GM18517 (cell line): ENCODE measurements around the gene FAM219A.

Source experiments
- ATAC-seq: cut with Tn5 transposase; IDR thresholded peaks from one replicate; pipeline ENCODE4 v1.9.1; 2021; ENCODE audit warnings: mild to moderate bottlenecking, moderate library complexity; ENCODE audit not compliant: unreplicated experiment

The FAM219A gene

GRCh38 chr9:34405719-34406118 is 52.7 kb downstream of the FAM219A start:
- no peak for ATAC-seq

DNA sequence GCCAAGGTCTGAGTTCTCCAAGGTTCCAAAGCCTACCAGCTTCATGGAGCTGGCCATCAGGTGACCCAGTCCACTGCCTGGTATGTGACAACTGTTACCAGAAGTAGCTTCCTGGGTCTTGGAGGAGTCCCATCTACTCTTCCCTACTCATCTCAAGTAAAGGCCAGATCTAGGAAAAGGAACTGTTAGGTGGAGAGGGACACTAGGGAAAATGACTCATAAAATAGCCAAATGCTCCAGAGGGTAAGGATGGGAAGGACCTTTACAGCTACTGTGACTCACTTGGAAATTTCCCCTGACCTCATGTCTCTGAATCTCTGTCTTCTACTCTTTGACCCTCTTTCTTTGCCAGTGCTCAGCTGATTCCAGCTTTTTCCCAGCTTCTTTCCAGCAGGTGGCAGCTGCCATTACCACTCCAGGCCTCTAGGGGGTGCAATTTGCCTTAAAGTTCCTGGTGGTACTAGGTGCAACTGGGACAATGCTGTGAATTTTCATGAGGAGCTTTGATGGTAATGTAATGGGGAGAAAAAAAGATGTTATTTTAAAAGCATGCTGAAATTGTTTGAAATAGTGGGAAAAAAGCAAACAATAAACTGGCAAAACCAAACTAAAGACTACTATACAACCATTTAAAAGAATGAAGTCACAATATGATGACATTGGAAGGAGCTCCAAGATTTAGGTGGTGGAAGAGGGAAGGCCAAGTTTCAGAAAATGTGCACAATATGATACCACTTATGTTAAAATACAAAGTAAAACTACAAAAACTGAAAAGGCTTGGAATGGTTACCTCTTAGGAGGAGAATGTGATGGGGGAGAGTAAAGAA is 54.6 kb downstream of the FAM219A start:
- ATAC-seq: no peak

GRCh38 chr9:34400686-34401602 is 57.4 kb downstream of the FAM219A start:
- ATAC-seq: no peak

DNA sequence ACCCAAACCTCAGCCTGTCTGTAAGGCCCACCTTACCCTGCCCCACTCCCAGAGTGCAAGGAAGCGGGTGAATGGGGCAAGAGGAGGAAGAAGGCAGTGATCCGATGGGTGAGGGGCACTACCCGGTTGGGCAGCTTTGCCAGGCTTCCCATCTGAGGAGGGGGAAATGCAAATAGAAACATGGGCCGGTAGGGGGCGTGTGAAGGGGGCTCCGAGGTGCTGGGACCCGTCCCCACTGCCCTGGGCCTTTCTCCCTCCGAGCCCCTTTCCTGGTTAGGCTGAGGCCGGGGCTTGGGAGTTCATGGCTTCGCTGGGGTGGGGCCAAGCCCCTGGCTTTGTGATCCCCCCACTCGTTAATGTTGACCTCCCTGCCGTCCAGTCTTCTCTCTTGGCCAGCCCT is 58.1 kb downstream of the FAM219A start:
- no peak for ATAC-seq

DNA sequence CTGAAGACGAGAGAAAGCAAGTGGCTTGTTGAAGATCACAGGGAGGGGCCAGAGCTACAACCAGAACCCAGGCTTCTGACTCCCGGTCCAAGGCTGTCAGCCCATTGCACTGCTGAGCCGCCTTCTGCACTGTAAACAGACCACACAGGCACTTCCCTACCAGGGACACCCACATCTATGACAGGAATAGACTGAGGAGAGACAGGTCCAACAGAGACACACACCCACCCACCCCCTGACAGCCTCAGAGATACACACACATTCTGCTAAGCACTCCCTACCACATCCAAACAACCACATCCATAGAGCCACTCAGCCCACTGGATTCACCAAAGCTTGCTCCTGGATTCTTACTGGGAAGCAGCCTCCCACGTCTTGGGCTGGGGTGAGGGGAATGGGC is 58.6 kb downstream of the FAM219A start:
- no peak for ATAC-seq

- ATAC-seq: no peak
Observed at GRCh38 chr9:34398875-34399274, 59.5 kb downstream of the FAM219A start.

DNA sequence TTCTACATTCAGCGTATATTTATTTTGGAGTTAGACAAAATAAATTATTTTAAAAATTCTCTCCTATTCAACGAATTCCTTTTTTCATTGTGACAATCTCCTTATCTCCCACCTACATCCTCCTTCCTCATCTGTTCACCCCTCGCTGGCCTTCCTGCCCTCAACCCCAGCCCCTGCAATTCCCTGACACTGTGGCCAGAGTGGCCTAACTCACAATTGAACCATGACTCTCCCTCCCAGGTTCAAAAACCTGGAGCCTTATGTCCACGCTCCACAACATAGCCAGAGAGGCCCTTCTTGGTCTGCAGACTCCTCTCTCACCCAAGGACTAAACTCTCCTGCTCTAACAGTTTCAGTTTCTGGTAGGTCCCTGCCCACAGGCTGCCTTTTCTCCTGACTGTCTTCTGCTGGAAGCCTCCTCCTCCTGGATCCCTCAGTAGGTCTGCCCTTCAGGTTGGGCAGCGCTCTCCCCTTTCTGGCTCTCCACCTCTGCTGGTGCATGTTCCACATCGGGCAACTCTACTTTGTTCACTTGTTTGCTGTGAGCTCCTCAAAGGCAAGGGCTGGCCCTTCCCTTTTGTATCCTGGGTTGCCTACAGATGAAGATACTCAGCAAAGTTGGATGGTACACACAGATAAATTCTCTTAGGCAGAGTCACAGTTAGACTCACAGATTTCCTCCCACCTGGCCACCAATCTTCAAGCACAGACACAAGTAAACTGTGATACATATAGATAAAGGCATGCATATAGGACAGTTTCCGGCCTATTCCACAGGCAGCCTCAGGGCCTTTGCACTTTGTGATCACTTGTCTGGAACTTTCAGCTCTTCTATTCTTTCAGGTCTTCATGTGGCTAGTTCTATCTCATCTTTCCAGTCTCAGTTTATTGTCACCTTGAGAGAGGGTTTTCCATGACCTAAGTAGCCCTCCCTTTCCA is 61.8 kb downstream of the FAM219A start:
- no peak for ATAC-seq

DNA sequence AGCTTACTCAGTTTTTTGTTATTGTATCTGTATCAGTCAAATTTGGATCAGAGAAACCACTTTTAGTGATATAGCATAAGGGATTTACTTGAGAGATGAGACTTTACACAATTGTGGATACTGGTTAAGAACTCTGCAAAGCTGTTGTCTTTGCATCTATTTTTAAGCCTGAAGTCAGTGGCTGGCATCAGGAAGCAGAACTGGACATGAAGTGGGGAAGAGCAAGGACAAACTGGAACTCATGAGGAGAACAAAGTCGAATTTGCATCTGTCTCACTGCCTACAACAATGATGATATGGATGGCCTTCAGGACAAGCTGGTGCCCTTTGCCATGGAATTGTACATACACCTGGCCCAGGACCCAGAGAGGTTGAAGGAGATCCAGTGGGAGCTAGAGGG is 65.9 kb downstream of the FAM219A start:
- no peak for ATAC-seq

GRCh38 chr9:34387239-34387638 is 71.1 kb downstream of the FAM219A start:
- no peak for ATAC-seq

GRCh38 chr9:34386656-34387055 is 71.7 kb downstream of the FAM219A start:
- no peak for ATAC-seq

DNA sequence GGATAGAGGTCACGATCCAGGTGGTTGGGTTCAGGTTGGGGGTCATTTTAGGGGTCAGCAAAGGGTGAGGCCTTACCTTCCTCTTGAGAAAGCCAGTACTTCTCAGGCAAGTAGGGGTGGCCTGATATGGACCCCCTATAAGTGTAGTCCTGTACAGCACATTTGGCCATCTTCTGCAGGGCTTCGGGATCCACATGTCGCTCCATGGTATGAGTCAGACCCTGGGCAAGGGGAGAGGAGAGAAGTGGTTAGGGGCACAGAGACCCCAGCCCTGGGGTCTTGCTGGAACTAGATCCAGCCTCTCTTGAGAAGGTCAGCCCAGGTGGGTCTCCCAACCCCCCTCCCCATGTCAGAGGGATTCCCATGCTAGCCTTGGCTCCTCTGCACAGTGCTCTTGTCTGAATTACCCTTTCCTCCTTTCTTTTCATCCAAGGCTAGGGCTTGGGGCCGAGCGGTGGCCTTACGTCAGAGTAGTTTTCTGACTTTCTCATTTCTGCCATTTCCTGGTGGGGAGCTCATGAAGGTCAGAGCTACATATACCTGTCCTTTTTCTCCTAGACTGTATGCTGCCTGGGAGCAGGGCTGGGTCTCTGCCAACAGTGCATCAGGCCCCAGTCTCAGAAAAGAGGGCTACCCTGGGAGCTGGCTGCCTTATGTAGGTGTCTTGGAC is 72.7 kb downstream of the FAM219A start:
- no peak for ATAC-seq

GRCh38 chr9:34384368-34385165 is 73.8 kb downstream of the FAM219A start:
- no peak for ATAC-seq

DNA sequence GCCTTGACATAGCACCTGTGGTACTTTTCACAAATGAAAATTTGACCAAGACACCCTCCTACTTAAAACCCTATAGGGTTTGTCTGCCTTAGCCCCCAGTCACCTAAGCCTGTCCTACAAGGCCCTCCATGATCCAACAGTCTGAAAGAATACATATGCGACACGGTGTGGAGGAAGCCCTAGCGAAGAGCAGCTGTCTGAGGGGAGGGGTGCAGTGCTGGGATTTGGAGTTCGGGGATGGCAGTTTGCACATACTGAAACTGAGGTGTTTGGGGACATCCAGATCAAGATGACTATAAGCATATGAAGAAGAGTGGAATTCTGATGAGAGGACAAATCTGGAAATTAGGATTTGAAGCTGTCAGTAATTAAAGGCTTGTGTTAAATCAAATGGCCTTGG is 74.5 kb downstream of the FAM219A start:
- no peak for ATAC-seq

DNA sequence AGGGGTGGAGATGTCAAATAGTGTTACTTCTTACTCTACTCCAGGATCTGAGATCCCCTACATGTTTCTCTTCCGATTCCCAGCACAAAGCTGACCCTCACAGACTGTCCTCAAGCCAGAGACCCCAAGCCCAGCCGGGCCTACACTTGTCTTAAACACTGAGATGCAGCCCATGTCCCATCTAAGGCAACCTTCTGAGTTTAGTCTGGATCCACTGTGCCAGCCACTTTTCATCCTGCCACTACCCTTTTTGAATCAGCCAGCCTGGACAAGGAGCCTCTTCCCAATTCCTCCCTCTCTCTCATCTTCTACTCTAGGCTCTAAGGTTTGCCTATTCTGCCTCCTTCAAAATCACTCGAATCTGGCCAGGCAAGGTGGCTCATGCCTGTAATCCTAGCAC is 75.5 kb downstream of the FAM219A start:
- ATAC-seq: no peak

GRCh38 chr9:34382054-34382453 is 76.3 kb downstream of the FAM219A start:
- no peak for ATAC-seq

DNA sequence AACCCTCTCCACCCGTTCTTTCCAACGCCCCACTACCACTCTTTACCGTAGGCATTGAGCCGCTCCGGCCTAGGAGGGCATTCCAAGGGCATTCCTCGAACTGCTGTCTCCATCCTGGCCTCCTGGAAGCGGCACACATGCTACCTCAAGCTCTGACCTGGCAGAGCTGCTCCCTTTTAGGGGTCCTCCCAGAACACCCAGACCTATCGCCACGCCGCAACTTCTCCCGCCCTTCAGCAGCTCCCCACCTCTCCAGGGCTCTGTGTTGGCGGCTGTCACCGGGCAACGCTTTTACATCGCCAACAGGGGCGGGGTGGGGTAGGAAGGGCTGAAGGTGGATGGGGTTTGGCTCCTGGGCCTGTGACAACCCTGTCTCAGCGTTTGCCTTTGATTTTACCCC is 77.0 kb downstream of the FAM219A start:
- ATAC-seq: no peak

GRCh38 chr9:34380511-34381315 is 77.7 kb downstream of the FAM219A start:
- ATAC-seq: no peak

- no peak for ATAC-seq
Observed at GRCh38 chr9:34380034-34380510, 78.3 kb downstream of the FAM219A start.
